SU-DHL-6 (cell line): ENCODE measurements around the gene ASTN2.

Experiments
- H2AFZ ChIP-seq: fragments of 200-600 bp; sonication (generic); 2 replicates; pipeline ENCODE4 v1.6.1; 2014; ENCODE audit warnings: low read depth, mild to moderate bottlenecking, moderate library complexity, mixed read lengths, antibody characterized with exemption, low read length; ENCODE audit not compliant: severe bottlenecking
- H3F3A ChIP-seq: fragments of 200-600 bp; shearing (Covaris generic); 2 replicates; pipeline ENCODE4 v1.6.0; 2016; ENCODE audit warnings: antibody characterized with exemption, mild to moderate bottlenecking; ENCODE audit not compliant: insufficient read depth
- H3K27ac ChIP-seq: fragments of 200-600 bp; sonication (generic); 2 replicates; pipeline ENCODE4 v1.5.1; 2016; ENCODE audit warnings: low read depth, mild to moderate bottlenecking, low read length, moderate library complexity, mixed read lengths
- H3K27me3 ChIP-seq: fragments of 200-600 bp; sonication (generic), shearing (Covaris generic); 2 replicates; pipeline ENCODE4 v1.6.0; 2014; ENCODE audit warnings: mild to moderate bottlenecking, low read length
- H3K36me3 ChIP-seq: fragments of 200-600 bp; sonication (generic); 2 replicates; pipeline ENCODE4 v1.6.1; 2014; ENCODE audit warnings: mild to moderate bottlenecking, low read length, mixed read lengths
- H3K4me2 ChIP-seq: fragments of 300-600, 200-600 bp; shearing (Covaris generic), sonication (generic); 2 replicates; pipeline ENCODE4 v1.6.0; 2014; ENCODE audit warnings: low read length, low read depth, mild to moderate bottlenecking; ENCODE audit not compliant: poor library complexity, severe bottlenecking
- H3K4me3 ChIP-seq: fragments of 200-600 bp; sonication (generic); 2 replicates; pipeline ENCODE4 v1.5.1; 2014; ENCODE audit warnings: antibody characterized with exemption, low read length, mild to moderate bottlenecking, mixed read lengths; ENCODE audit not compliant: insufficient read depth, poor library complexity, severe bottlenecking
- H3K79me2 ChIP-seq: fragments of 200-600 bp; sonication (generic); 2 replicates; pipeline ENCODE4 v1.6.1; 2014; ENCODE audit warnings: mild to moderate bottlenecking, low read length, moderate library complexity; ENCODE audit not compliant: insufficient read depth
- H3K9ac ChIP-seq: fragments of 200-600 bp; sonication (generic); 2 replicates; pipeline ENCODE4 v1.7.0; 2014; ENCODE audit warnings: mild to moderate bottlenecking, low read length
- H3K9me2 ChIP-seq: fragments of 200-600 bp; sonication (generic); replicated peaks from 2 replicates; pipeline ENCODE4 v1.6.1; 2014; ENCODE audit warnings: low read length; ENCODE audit not compliant: insufficient read depth
- H3K9me3 ChIP-seq: fragments of 200-600 bp; sonication (generic); 2 replicates; pipeline ENCODE4 v1.6.1; 2014; ENCODE audit warnings: low read length, mixed read lengths; ENCODE audit not compliant: insufficient read depth
- H4K20me1 ChIP-seq: fragments of 200-600 bp; sonication (generic); 2 replicates; pipeline ENCODE4 v1.6.1; 2014; ENCODE audit warnings: low read depth, mild to moderate bottlenecking, antibody characterized with exemption, low read length, moderate library complexity, mixed read lengths
- CTCF ChIP-seq: fragments of 200-600 bp; sonication (generic); IDR thresholded peaks from one replicate; pipeline ENCODE4 v1.5.1; 2017; ENCODE audit warnings: antibody characterized with exemption, mild to moderate bottlenecking, low read length, moderate library complexity; ENCODE audit not compliant: insufficient read depth, poor library complexity, severe bottlenecking
- EZH2phosphoT487 ChIP-seq: fragments of 200-600 bp; sonication (generic), shearing (Covaris generic); conservative IDR thresholded peaks from 2 replicates; pipeline ENCODE4 v1.6.1; 2018; ENCODE audit warnings: mild to moderate bottlenecking, antibody characterized with exemption, low read length, moderate library complexity, mixed read lengths

ASTN2 gene

GRCh38 chr9:117368684-117369230 lies 46.1 kb downstream of the ASTN2 start:
- no peak overlapping the region for H3K4me3 ChIP-seq
- H3K9ac ChIP-seq = no peak overlapping the region
- no peak for TF ChIP-seq CTCF
- no peak for TF ChIP-seq EZH2phosphoT487
- no peak overlapping the region for H3K27ac ChIP-seq
- no peaks in the 10 kb centered on the region for H3K79me2 ChIP-seq
- H3K9me2 ChIP-seq = no peaks in the 10 kb centered on the region
- no peak overlapping the region for H3K4me2 ChIP-seq
- H3K36me3 ChIP-seq = no peaks in the 10 kb centered on the region
- H3K9me3 ChIP-seq = no peaks in the 10 kb centered on the region
- no peak overlapping the region for H2AFZ ChIP-seq
- H3F3A ChIP-seq = no peaks in the 10 kb centered on the region
- no peaks in the 10 kb centered on the region for H4K20me1 ChIP-seq
- H3K27me3 ChIP-seq = no peaks in the 10 kb centered on the region

DNA sequence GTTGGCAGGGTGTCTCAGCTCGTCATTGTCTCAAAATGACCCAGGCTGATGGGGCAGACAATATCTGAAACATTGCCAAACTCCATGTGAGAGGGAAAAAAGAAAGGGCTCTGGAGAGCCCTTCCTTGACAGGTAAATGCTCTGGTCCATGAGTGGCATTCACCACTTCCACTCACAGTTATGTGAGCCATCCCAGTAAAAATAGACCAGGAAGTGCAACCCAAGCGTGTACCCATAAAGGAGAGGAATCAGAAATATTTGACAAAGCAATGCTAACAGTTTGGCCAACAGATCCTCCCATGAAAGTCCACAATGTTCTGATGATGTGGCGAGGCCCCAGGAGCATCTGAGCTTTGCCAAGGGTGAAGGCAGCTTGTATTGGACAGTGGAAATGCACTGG lies 49.4 kb downstream of the ASTN2 start:
- TF ChIP-seq CTCF (no peak), EZH2phosphoT487 (no peak)
- no peak overlapping the region for H2AFZ ChIP-seq
- H3K27me3 ChIP-seq = no peaks in the 10 kb centered on the region
- H3K36me3 ChIP-seq = no peaks in the 10 kb centered on the region
- H3F3A ChIP-seq = no peaks in the 10 kb centered on the region
- no peak overlapping the region for H3K4me2 ChIP-seq
- H3K27ac ChIP-seq = no peak overlapping the region
- no peaks in the 10 kb centered on the region for H3K9me2 ChIP-seq
- H3K79me2 ChIP-seq = no peaks in the 10 kb centered on the region
- H3K9ac ChIP-seq = no peak overlapping the region
- H4K20me1 ChIP-seq = no peaks in the 10 kb centered on the region
- no peak overlapping the region for H3K4me3 ChIP-seq
- no peaks in the 10 kb centered on the region for H3K9me3 ChIP-seq

DNA sequence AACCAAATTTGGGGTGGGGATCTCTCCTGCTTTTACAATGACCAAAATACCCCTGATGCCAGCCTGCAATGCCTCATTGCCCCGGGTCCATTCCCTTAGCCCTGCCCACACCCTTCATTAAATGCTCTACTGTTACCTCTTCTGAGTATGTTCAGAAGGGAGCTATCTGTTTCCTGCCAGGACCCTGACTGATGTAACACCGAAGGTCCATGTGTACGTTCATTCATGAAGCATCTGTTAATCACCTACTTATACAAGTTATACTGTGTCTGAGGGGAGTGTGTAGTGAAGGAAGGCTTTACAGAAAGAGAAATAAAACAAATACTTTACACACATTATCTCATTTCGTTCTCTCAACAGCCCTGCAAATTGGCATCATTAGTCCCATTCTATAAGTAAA lies 51.9 kb downstream of the ASTN2 start:
- Histone ChIP-seq H3K9ac (no peak overlapping the region), H3K79me2 (no peaks in the 10 kb centered on the region), H3K4me3 (no peak overlapping the region), H3K27ac (no peak overlapping the region), H3K27me3 (no peaks in the 10 kb centered on the region), H3K36me3 (no peaks in the 10 kb centered on the region), H3K4me2 (no peak overlapping the region), H4K20me1 (no peaks in the 10 kb centered on the region), H3K9me3 (no peaks in the 10 kb centered on the region), H2AFZ (no peak overlapping the region), H3K9me2 (no peaks in the 10 kb centered on the region), H3F3A (no peaks in the 10 kb centered on the region)
- no peak for TF ChIP-seq CTCF
- no peak for TF ChIP-seq EZH2phosphoT487
